Ishikawa (cell line): ENCODE results near the gene RGL3.

Experiments used
- CEBPB ChIP-seq: IDR thresholded peaks from 2 replicates; pipeline ENCODE4 v1.6.1; 2012
- RAD21 ChIP-seq: IDR thresholded peaks from 2 replicates; pipeline ENCODE4 v1.6.1; 2012; ENCODE audit warnings: low read depth
- TEAD4 ChIP-seq: IDR thresholded peaks from 2 replicates; pipeline ENCODE4 v1.6.1; 2012
- YY1 ChIP-seq: IDR thresholded peaks from 2 replicates; pipeline ENCODE4 v1.6.1; 2012; ENCODE audit warnings: low read depth
- TF ChIP-seq, protein P1 (sequence below): IDR thresholded peaks from 2 replicates; pipeline ENCODE4 v1.6.1; 2012

- TF ChIP-seq, protein P1, sequence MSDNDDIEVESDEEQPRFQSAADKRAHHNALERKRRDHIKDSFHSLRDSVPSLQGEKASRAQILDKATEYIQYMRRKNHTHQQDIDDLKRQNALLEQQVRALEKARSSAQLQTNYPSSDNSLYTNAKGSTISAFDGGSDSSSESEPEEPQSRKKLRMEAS, result no peak
- no peak for TF ChIP-seq YY1
- TF ChIP-seq CEBPB, result no peak
- TF ChIP-seq RAD21, result no peak
- no peak for TF ChIP-seq TEAD4
Observed at GRCh38 chr19:11464333-11465265, 45.5 kb upstream of the RGL3 start.
